HepG2 (cell line): ENCODE results near the gene CCN2. TPM values are rescaled to one million over a fixed set of nuclear protein-coding genes. Genes with fewer than 3 reads are reported as not detected.

Source experiments
- ATAD3A ChIP-seq: sonication (generic); formaldehyde crosslinking; IDR thresholded peaks from 2 replicates; pipeline ENCODE4 v1.4.0; 2020; ENCODE audit warnings: missing genetic modification reagents
- CBFB ChIP-seq: sonication (generic); formaldehyde crosslinking; IDR thresholded peaks from 2 replicates; pipeline ENCODE4 v1.4.0; 2020; ENCODE audit warnings: missing genetic modification reagents
- DZIP1 ChIP-seq: sonication (generic); formaldehyde crosslinking; IDR thresholded peaks from 2 replicates; pipeline ENCODE4 v1.5.0; 2020; ENCODE audit warnings: mild to moderate bottlenecking, missing genetic modification reagents
- HBP1 ChIP-seq: IDR thresholded peaks from 2 replicates; pipeline ENCODE4 v1.6.1; 2016; ENCODE audit warnings: low read depth, control low read depth
- HMG20A ChIP-seq: IDR thresholded peaks from 2 replicates; pipeline ENCODE4 v1.6.1; 2016; ENCODE audit warnings: borderline replicate concordance
- HOXD1 ChIP-seq: sonication (generic); formaldehyde crosslinking; IDR thresholded peaks from 2 replicates; pipeline ENCODE4 v1.5.0; 2020; ENCODE audit warnings: missing genetic modification reagents
- NFYC ChIP-seq: IDR thresholded peaks from 2 replicates; pipeline ENCODE4 v1.6.1; 2016; ENCODE audit warnings: missing genetic modification reagents, missing compliant biosample characterization
- POGZ ChIP-seq: sonication (generic); formaldehyde crosslinking; IDR thresholded peaks from 2 replicates; pipeline ENCODE4 v1.4.0; 2020; ENCODE audit warnings: mild to moderate bottlenecking, missing genetic modification reagents
- RFX3 ChIP-seq: IDR thresholded peaks from 2 replicates; pipeline ENCODE4 v1.6.1; 2016; ENCODE audit warnings: missing biosample characterization, missing genetic modification reagents
- SIX1 ChIP-seq: sonication (generic); formaldehyde crosslinking; IDR thresholded peaks from 2 replicates; pipeline ENCODE4 v1.4.0; 2020; ENCODE audit warnings: missing genetic modification reagents, borderline replicate concordance
- YY1 ChIP-seq: IDR thresholded peaks from 2 replicates; pipeline ENCODE4 v1.6.1; 2011; ENCODE audit warnings: low read length, low read depth, moderate library complexity, mild to moderate bottlenecking; ENCODE audit not compliant: insufficient read depth, insufficient replicate concordance
- ZBTB4 ChIP-seq: sonication (generic); formaldehyde crosslinking; IDR thresholded peaks from 2 replicates; pipeline ENCODE4 v1.4.0; 2020; ENCODE audit warnings: missing genetic modification reagents, mild to moderate bottlenecking, borderline replicate concordance
- ZC3H13 ChIP-seq: sonication (generic); formaldehyde crosslinking; IDR thresholded peaks from 2 replicates; pipeline ENCODE4 v1.8.1; 2023; ENCODE audit warnings: mild to moderate bottlenecking, missing genetic modification reagents, moderate library complexity
- ZMAT5 ChIP-seq: sonication (generic); formaldehyde crosslinking; IDR thresholded peaks from 2 replicates; pipeline ENCODE4 v1.5.0; 2020; ENCODE audit warnings: mild to moderate bottlenecking, low read depth, missing genetic modification reagents, borderline replicate concordance
- ZNF264 ChIP-seq: sonication (generic); formaldehyde crosslinking; IDR thresholded peaks from 2 replicates; pipeline ENCODE4 v1.4.0; 2020; ENCODE audit warnings: missing genetic modification reagents
- ZNF674 ChIP-seq: sonication (generic); formaldehyde crosslinking; IDR thresholded peaks from 2 replicates; pipeline ENCODE4 v1.5.0; 2020; ENCODE audit warnings: low read depth, mild to moderate bottlenecking, missing genetic modification reagents
- ZNF800 ChIP-seq: sonication (generic); formaldehyde crosslinking; IDR thresholded peaks from 2 replicates; pipeline ENCODE4 v1.4.0; 2020; ENCODE audit warnings: missing genetic modification reagents
- ZNF879 ChIP-seq: sonication (generic); formaldehyde crosslinking; IDR thresholded peaks from 2 replicates; pipeline ENCODE4 v1.8.1; 2023; ENCODE audit warnings: missing genetic modification reagents
- ZSCAN31 ChIP-seq: sonication (generic); formaldehyde crosslinking; IDR thresholded peaks from 2 replicates; pipeline ENCODE4 v1.5.0; 2020; ENCODE audit warnings: low read depth, mild to moderate bottlenecking, missing genetic modification reagents
- polyA plus RNA-seq, 8 experiments: library from polyadenylated mRNA; depleted of rRNA in 3 of 8; stranded (reverse) in 7 of 8; unstranded in 1 of 8; fragments of >200 nt; fragmentation: Illumina TruSeq in 4 of 8; extraction: Trizol in 4 of 8; gene quantifications; 2 replicates each; pipeline versions ENCODE4 v1.2.1 to v1.2.3, GENCODE V29; 2011 to 2016; ENCODE audit warnings: low read depth in 4 of 8, missing spikeins in 1 of 8, mixed read lengths in 1 of 8; ENCODE audit not compliant: insufficient read depth in 1 of 8
- total RNA-seq, 5 experiments: library from RNA; depleted of rRNA; stranded (reverse); fragments of >200 nt; fragmentation: Illumina TruSeq; extraction: Trizol; gene quantifications; 2 replicates each; pipeline ENCODE4 v1.2.3, GENCODE V29; 2016; ENCODE audit warnings: low read depth in 1 of 5

CCN2 gene
- total and polyA plus RNA-seq, 2 of the 13 experiments (the other 11 are each of a cell fraction or from before 2014, with no cell fraction given), result 34.7 to 316 TPM

- TF ChIP-seq ZBTB4 (CRISPR knock-in tag) (peak; percentile 73; the same call in 1 of the 2 replicates), CBFB (CRISPR knock-in tag) (peak; percentile 16), HBP1 (CRISPR knock-in tag) (no peak), ATAD3A (CRISPR knock-in tag) (no peak), ZC3H13 (CRISPR knock-in tag) (peak; percentile 65; the same call in 1 of the 2 replicates), ZNF264 (peak; percentile 73), NFYC (CRISPR knock-in tag) (peak; percentile 29; the same call in 1 of the 2 replicates), RFX3 (CRISPR knock-in tag) (no peak), ZSCAN31 (CRISPR knock-in tag) (peak; percentile 49), HOXD1 (CRISPR knock-in tag) (peak; percentile 68; the same call in 1 of the 2 replicates), POGZ (peak; percentile 96), DZIP1 (no peak), ZNF800 (CRISPR knock-in tag) (no peak), YY1 (peak; percentile 32), ZMAT5 (CRISPR knock-in tag) (no peak), SIX1 (peak; percentile 97), ZNF674 (no peak), ZNF879 (CRISPR knock-in tag) (no peak), HMG20A (CRISPR knock-in tag) (peak; percentile 99)
These were observed 29.8 kb upstream of the CCN2 start (continued) for GRCh38 chr6:131980791-131981623.
